Neural cell (in vitro differentiated cells): Measurements from ENCODE around the gene C19orf44.
"Not testable (repeated sequence)": the region's sequence is repeated elsewhere in the genome, so short reads cannot be mapped to it uniquely, and the experiment has no call there.

Experiments used
- CTCF ChIP-seq: fragments of 450-650 bp; IDR thresholded peaks from 2 replicates; pipeline ENCODE4 v1.5.1; 2014; ENCODE audit warnings: antibody characterized with exemption, mild to moderate bottlenecking, moderate library complexity; ENCODE audit not compliant: poor library complexity, severe bottlenecking
- EZH2 ChIP-seq: fragments of 200-600, 300-800 bp; shearing (Covaris generic), sonication (generic); IDR thresholded peaks from 2 replicates; pipeline ENCODE4 v1.6.1; 2014; ENCODE audit warnings: antibody characterized with exemption, low read length, borderline replicate concordance, mild to moderate bottlenecking; ENCODE audit not compliant: insufficient read depth, poor library complexity, severe bottlenecking
- TAF1 ChIP-seq: IDR thresholded peaks from 2 replicates; pipeline ENCODE4 v1.6.1; 2012; ENCODE audit warnings: low read depth

GRCh38 chr19:16466802-16467427, 29.3 kb upstream of the C19orf44 start:
- TF ChIP-seq CTCF, EZH2, TAF1: not testable (repeated sequence)
